Stimulated activated CD8-positive, alpha-beta memory T cell treated with anti-CD3 and anti-CD28 coated beads, Interleukin-7, amount 100 ng/mL, for 4 hours (primary cell): ENCODE results near the gene BMAL2.
A peak's percentile ranks its signal among the peaks of the same experiment; 100 is the strongest.

Experiments used
- DNase-seq, 2 donors: peaks; one replicate each; pipeline ENCODE4 v3.0.0-alpha.2; 2020; ENCODE audit warnings: low read depth in 2 of 2

The BMAL2 gene

GRCh38 chr12:27332714-27333402 lies at the start of gene BMAL2:
TSS of gene BMAL2 (plus strand) at chr12:27332836. CDS start at chr12:27333073, 237 bp downstream.
- peak in 1 of 2 donors; percentile 18 for DNase-seq

- DNase-seq: no peak
These were observed 48.6 kb upstream of the BMAL2 start for GRCh38 chr12:27284021-27284420.

- no peak for DNase-seq
These were observed 47.9 kb upstream of the BMAL2 start for GRCh38 chr12:27284751-27285150.

- DNase-seq: no peak
These were observed 47.2 kb upstream of the BMAL2 start for GRCh38 chr12:27285403-27285802.

- DNase-seq: no peak
These were observed 43.2 kb upstream of the BMAL2 start for GRCh38 chr12:27289414-27289813.

GRCh38 chr12:27290501-27291168 lies 42.0 kb upstream of the BMAL2 start:
- DNase-seq: no peak

- DNase-seq: no peak
These were observed 40.8 kb upstream of the BMAL2 start for GRCh38 chr12:27291862-27292261.

GRCh38 chr12:27292718-27293117 lies 39.9 kb upstream of the BMAL2 start:
- DNase-seq: no peak

GRCh38 chr12:27293463-27293862 lies 39.2 kb upstream of the BMAL2 start:
- DNase-seq: no peak

GRCh38 chr12:27296674-27297073 lies 36.0 kb upstream of the BMAL2 start:
- DNase-seq: no peak

- no peak for DNase-seq
These were observed 35.1 kb upstream of the BMAL2 start for GRCh38 chr12:27297566-27297965.

GRCh38 chr12:27299102-27299501 lies 33.5 kb upstream of the BMAL2 start:
- no peak for DNase-seq

GRCh38 chr12:27300226-27300625 lies 32.4 kb upstream of the BMAL2 start:
- DNase-seq: no peak

- DNase-seq: no peak
These were observed 29.2 kb upstream of the BMAL2 start for GRCh38 chr12:27303139-27304111.

GRCh38 chr12:27304856-27305255 lies 27.8 kb upstream of the BMAL2 start:
- DNase-seq: no peak

- DNase-seq: no peak
These were observed 26.8 kb upstream of the BMAL2 start for GRCh38 chr12:27305673-27306456.

- no peak for DNase-seq
These were observed 23.2 kb upstream of the BMAL2 start for GRCh38 chr12:27309293-27309994.

GRCh38 chr12:27309995-27310315 lies 22.7 kb upstream of the BMAL2 start:
- no peak for DNase-seq

GRCh38 chr12:27316947-27317346 lies 15.7 kb upstream of the BMAL2 start:
- no peak for DNase-seq

GRCh38 chr12:27319409-27319808 lies 13.2 kb upstream of the BMAL2 start:
- DNase-seq: no peak

GRCh38 chr12:27319848-27320247 lies 12.8 kb upstream of the BMAL2 start:
- DNase-seq: no peak
